Measurements from ENCODE around the gene B4GAT1.
"Not testable (repeated sequence)": the region's sequence is repeated elsewhere in the genome, so short reads cannot be mapped to it uniquely, and the experiment has no call there.

B4GAT1 gene

GRCh38 chr11:66347425-66348276 lies at the start of gene B4GAT1:
TSS of gene B4GAT1 (minus strand) at chr11:66347629. CDS start at chr11:66347545, 84 bp downstream.
- peak; percentile 69 to 70 for DNase-seq (ENCODE audit: low read depth in 1 of 2, low spot score in 1 of 2)

GRCh38 chr11:66393954-66394353 lies 46.5 kb upstream of the B4GAT1 start:
- DNase-seq (ENCODE audit: low read depth in 1 of 2, low spot score in 1 of 2), result no peak

GRCh38 chr11:66391322-66391721 lies 43.9 kb upstream of the B4GAT1 start:
- DNase-seq (ENCODE audit: low read depth in 1 of 2, low spot score in 1 of 2), result no peak

- DNase-seq (ENCODE audit: low read depth in 1 of 2, low spot score in 1 of 2), result peak; percentile 33 to 41
Measured at GRCh38 chr11:66388780-66389386, 41.5 kb upstream of the B4GAT1 start.

GRCh38 chr11:66386171-66387069 lies 39.0 kb upstream of the B4GAT1 start:
- DNase-seq (ENCODE audit: low read depth in 1 of 2, low spot score in 1 of 2), result peak; percentile 61 to 64

GRCh38 chr11:66384316-66384715 lies 36.9 kb upstream of the B4GAT1 start:
- DNase-seq (ENCODE audit: low read depth in 1 of 2, low spot score in 1 of 2), result not testable (repeated sequence)

- not testable (repeated sequence) for DNase-seq (ENCODE audit: low read depth in 1 of 2, low spot score in 1 of 2)
Measured at GRCh38 chr11:66380264-66380663, 32.8 kb upstream of the B4GAT1 start.

GRCh38 chr11:66373690-66374287 lies 26.4 kb upstream of the B4GAT1 start:
- DNase-seq (ENCODE audit: low read depth in 1 of 2, low spot score in 1 of 2), result not testable (repeated sequence)

GRCh38 chr11:66373265-66373664 lies 25.8 kb upstream of the B4GAT1 start:
- no peak for DNase-seq (ENCODE audit: low read depth in 1 of 2, low spot score in 1 of 2)

- DNase-seq (ENCODE audit: low read depth in 1 of 2, low spot score in 1 of 2), result peak; percentile 46 to 69
Measured at GRCh38 chr11:66371627-66372415, 24.4 kb upstream of the B4GAT1 start, which contains the start of gene SLC29A2. TSS of gene SLC29A2 (minus strand) at chr11:66371760. CDS start at chr11:66371591, 169 bp downstream.

- no peak for DNase-seq (ENCODE audit: low read depth in 1 of 2, low spot score in 1 of 2)
Measured at GRCh38 chr11:66369073-66369894, 21.9 kb upstream of the B4GAT1 start.

GRCh38 chr11:66368484-66368883 lies 21.1 kb upstream of the B4GAT1 start:
- DNase-seq (ENCODE audit: low read depth in 1 of 2, low spot score in 1 of 2), result no peak

- no peak for DNase-seq (ENCODE audit: low read depth in 1 of 2, low spot score in 1 of 2)
Measured at GRCh38 chr11:66367561-66368312, 20.3 kb upstream of the B4GAT1 start.

- no peak for DNase-seq (ENCODE audit: low read depth in 1 of 2, low spot score in 1 of 2)
Measured at GRCh38 chr11:66366844-66367477, 19.5 kb upstream of the B4GAT1 start.

- no peak for DNase-seq (ENCODE audit: low read depth in 1 of 2, low spot score in 1 of 2)
Measured at GRCh38 chr11:66365711-66366619, 18.5 kb upstream of the B4GAT1 start.

- DNase-seq (ENCODE audit: low read depth in 1 of 2, low spot score in 1 of 2), result no peak
Measured at GRCh38 chr11:66365166-66365565, 17.7 kb upstream of the B4GAT1 start.

Measured in stimulated activated CD4-positive, alpha-beta T cell treated with anti-CD3 and anti-CD28 coated beads, Interleukin-15, amount 100 ng/mL, for 1 hour (primary cell).